Activated B cell treated with CpG ODN at 0.5 μM for 24 hours (primary cell): ENCODE results near the gene SORBS1. TPM values are rescaled to one million over a fixed set of nuclear protein-coding genes. Genes with fewer than 3 reads are reported as not detected.

Source experiments
- ATAC-seq: fragments of 200-7000 bp; cut with Tn5 transposase; one replicate; pipeline ENCODE4 v1.10.0; 2021; ENCODE audit warnings: low read depth, mild to moderate bottlenecking, moderate library complexity
- CTCF ChIA-PET: fragments of 350-600 bp; sonication (Branson Sonifier 250); formaldehyde crosslinking; loops from one replicate; lab custom pipeline; 2021; ENCODE audit warnings: antibody characterized with exemption; lab: Charles Lee
- POLR2A ChIA-PET: fragments of 350-600 bp; sonication (Branson Sonifier 250); formaldehyde crosslinking; loops from one replicate; lab custom pipeline; 2021; ENCODE audit warnings: antibody characterized with exemption; lab: Charles Lee
- DNase-seq: peaks from one replicate; pipeline ENCODE4 v3.0.0; 2022
- H3K27ac Mint-ChIP-seq: one replicate; pipeline ENCODE4 v1.8.0; 2020; ENCODE audit warnings: mixed read lengths
- H3K27me3 Mint-ChIP-seq: one replicate; pipeline ENCODE4 v1.8.0; 2021; ENCODE audit warnings: mixed read lengths
- H3K36me3 Mint-ChIP-seq: one replicate; pipeline ENCODE4 v1.8.0; 2021; ENCODE audit warnings: low read depth, mixed read lengths
- H3K4me1 Mint-ChIP-seq: one replicate; pipeline ENCODE4 v1.8.0; 2021; ENCODE audit warnings: mixed read lengths
- H3K4me3 Mint-ChIP-seq: one replicate; pipeline ENCODE4 v1.8.0; 2020; ENCODE audit warnings: mild to moderate bottlenecking, mixed read lengths
- H3K9me3 Mint-ChIP-seq: one replicate; pipeline ENCODE4 v1.8.0; 2020; ENCODE audit warnings: mixed read lengths
- CTCF ChIP-seq: fragments of 200-600 bp; IDR thresholded peaks from one replicate; pipeline ENCODE4 v1.8.0; 2022; ENCODE audit warnings: antibody characterized with exemption, mild to moderate bottlenecking
- intact Hi-C: fragments of 100-400 bp; cut with micrococcal nuclease; formaldehyde crosslinking; loops from one replicate; pipeline ENCODE4 v1.15.1; 2024
- total RNA-seq: library from RNA; stranded (reverse); gene quantifications from 2 replicates; pipeline ENCODE4 v1.2.3, GENCODE V29; 2022

Gene SORBS1
- total RNA-seq, 1 donor from 2014 or later = 0.42 TPM

- intact Hi-C loops = no loop called here
- Mint-ChIP-seq H3K9me3 (no peaks in the 10 kb centered on the region), H3K4me3 (no peak overlapping the region), H3K27me3 (peaks cover 10% of the 10 kb centered on the region), H3K27ac (no peak overlapping the region), H3K4me1 (no peaks in the 10 kb centered on the region), H3K36me3 (no peaks in the 10 kb centered on the region)
- CTCF ChIA-PET = no interaction called here
- TF ChIP-seq CTCF = no peak
- DNase-seq (no peak), ATAC-seq (no peak)
- POLR2A ChIA-PET = no interaction called here
Observed at GRCh38 chr10:95462740-95463667, 98.2 kb downstream of the SORBS1 start.

- no peak for TF ChIP-seq CTCF
- Mint-ChIP-seq H3K27ac (no peak overlapping the region), H3K36me3 (no peaks in the 10 kb centered on the region), H3K9me3 (no peaks in the 10 kb centered on the region), H3K4me1 (no peaks in the 10 kb centered on the region), H3K27me3 (peaks cover 9% of the 10 kb centered on the region), H3K4me3 (no peak overlapping the region)
- ATAC-seq (no peak), DNase-seq (no peak)
- intact Hi-C loops = no loop called here
- ChIA-PET POLR2A (no interaction called here), CTCF (no interaction called here)
Observed at GRCh38 chr10:95461611-95462010, 99.6 kb downstream of the SORBS1 start.

GRCh38 chr10:95459446-95460045, 101.6 kb downstream of the SORBS1 start:
- intact Hi-C loops = no loop called here
- ChIA-PET CTCF (no interaction called here), POLR2A (no interaction called here)
- DNase-seq (no peak), ATAC-seq (no peak)
- H3K4me3 Mint-ChIP-seq = no peak overlapping the region
- H3K36me3 Mint-ChIP-seq = no peaks in the 10 kb centered on the region
- no peaks in the 10 kb centered on the region for H3K9me3 Mint-ChIP-seq
- no peak overlapping the region for H3K27ac Mint-ChIP-seq
- TF ChIP-seq CTCF = no peak
- no peaks in the 10 kb centered on the region for H3K4me1 Mint-ChIP-seq
- peaks cover 18% of the 10 kb centered on the region for H3K27me3 Mint-ChIP-seq

GRCh38 chr10:95458871-95459270, 102.3 kb downstream of the SORBS1 start:
- H3K4me1 Mint-ChIP-seq = no peaks in the 10 kb centered on the region
- POLR2A ChIA-PET = no interaction called here

More at GRCh38 chr10:95458871-95459270, 102.3 kb downstream of the SORBS1 start:
- CTCF ChIA-PET = no interaction called here
- no peak for ATAC-seq
- no peak for TF ChIP-seq CTCF
- no peaks in the 10 kb centered on the region for H3K36me3 Mint-ChIP-seq
- H3K27ac Mint-ChIP-seq = no peak overlapping the region
- H3K9me3 Mint-ChIP-seq = no peaks in the 10 kb centered on the region
- peaks cover 18% of the 10 kb centered on the region for H3K27me3 Mint-ChIP-seq
- intact Hi-C loops = no loop called here
- no peak for DNase-seq
- no peak overlapping the region for H3K4me3 Mint-ChIP-seq
